B cell (primary cell): Measurements from ENCODE around the gene LENG9. TPM values are rescaled to one million over a fixed set of nuclear protein-coding genes. Genes with fewer than 3 reads are reported as not detected.

ENCODE experiments used
- ATAC-seq: fragments of 200-7000 bp; cut with Tn5 transposase; one replicate; pipeline ENCODE4 v1.10.0; 2021; ENCODE audit warnings: low read depth, mild to moderate bottlenecking, moderate number of reproducible peaks, moderate library complexity
- CTCF ChIA-PET: fragments of 350-600 bp; sonication (Branson Sonifier 250); formaldehyde crosslinking; loops from one replicate; lab custom pipeline; 2021; ENCODE audit warnings: antibody characterized with exemption, inconsistent platforms; lab: Charles Lee
- POLR2A ChIA-PET: fragments of 350-600 bp; sonication (Branson Sonifier 250); formaldehyde crosslinking; loops from one replicate; lab custom pipeline; 2021; ENCODE audit warnings: antibody characterized with exemption; lab: Charles Lee
- DNase-seq: peaks from one replicate; pipeline ENCODE4 v3.0.0; 2013
- H2AFZ ChIP-seq: 2 replicates; pipeline ENCODE4 v1.6.1; 2012; ENCODE audit warnings: mild to moderate bottlenecking, low read depth, low read length; ENCODE audit not compliant: insufficient read depth, poor library complexity, severe bottlenecking
- H3K27ac ChIP-seq, 2 donors: 1 replicate in 1 of 2; 2 replicates in 1 of 2; pipeline ENCODE4 v1.5.1; 2012 to 2013; ENCODE audit warnings: low read length in 2 of 2, mild to moderate bottlenecking in 2 of 2, moderate library complexity in 1 of 2
- H3K27me3 ChIP-seq, 4 experiments: fragments of 200-600 bp in 1 of 4; sonication (generic) in 1 of 4; replicated peaks in 1 of 4; 1 replicate in 2 of 4; 2 replicates in 2 of 4; pipeline versions ENCODE4 v1.6.1 to v1.7.0; 2013 to 2016; ENCODE audit warnings: low read length in 3 of 4, mild to moderate bottlenecking in 2 of 4, mixed read lengths in 1 of 4, moderate library complexity in 1 of 4; ENCODE audit not compliant: insufficient read depth in 4 of 4, control insufficient read depth in 3 of 4; ENCODE audit errors: control extremely low read depth in 1 of 4
- H3K36me3 ChIP-seq, 2 experiments: replicated peaks in 1 of 2; 1 replicate in 1 of 2; 2 replicates in 1 of 2; pipeline versions ENCODE4 v1.6.1 to v1.7.1; 2013; ENCODE audit warnings: low read length in 1 of 2; ENCODE audit not compliant: insufficient read depth in 2 of 2, control insufficient read depth in 1 of 2; ENCODE audit errors: control extremely low read depth in 1 of 2, extremely low read depth in 1 of 2
- H3K4me1 ChIP-seq, 2 donors: fragments of 200-600 bp in 1 of 2; sonication (generic) in 1 of 2; 1 replicate in 1 of 2; 2 replicates in 1 of 2; pipeline versions ENCODE4 v1.5.1 to v1.6.1; 2013 to 2017; ENCODE audit warnings: low read length in 2 of 2; ENCODE audit not compliant: control insufficient read depth in 2 of 2, insufficient read depth in 2 of 2
- H3K4me2 ChIP-seq: replicated peaks from 2 replicates; pipeline ENCODE3; 2012; ENCODE audit warnings: mild to moderate bottlenecking, low read depth, low read length; ENCODE audit not compliant: poor library complexity, severe bottlenecking
- H3K4me3 ChIP-seq, 5 experiments: fragments of 200-600 bp in 1 of 5; sonication (generic) in 1 of 5; 1 replicate in 3 of 5; 2 replicates in 2 of 5; pipeline versions ENCODE4 v1.5.1 to v1.7.0; 2011 to 2016; ENCODE audit warnings: low read length in 4 of 5, mild to moderate bottlenecking in 4 of 5, low read depth in 2 of 5, control low read depth in 1 of 5, moderate library complexity in 1 of 5; ENCODE audit not compliant: insufficient read depth in 1 of 5; ENCODE audit errors: control extremely low read depth in 1 of 5, extremely low read depth in 1 of 5
- H3K79me2 ChIP-seq: fragments of 200-600 bp; sonication (generic); one replicate; pipeline ENCODE4 v1.6.0; 2016; ENCODE audit warnings: low read length; ENCODE audit not compliant: control insufficient read depth, insufficient read depth
- H3K9ac ChIP-seq: fragments of 200-600 bp; sonication (generic); 2 replicates; pipeline ENCODE4 v1.6.1; 2017; ENCODE audit warnings: mild to moderate bottlenecking, low read length, moderate library complexity
- H3K9me3 ChIP-seq, 3 donors: one replicate each; pipeline versions ENCODE4 v1.6.1 to v1.7.1; 2013; ENCODE audit warnings: low read length in 2 of 3; ENCODE audit not compliant: control insufficient read depth in 2 of 3, insufficient read depth in 1 of 3; ENCODE audit errors: control extremely low read depth in 1 of 3
- H4K20me1 ChIP-seq: 2 replicates; pipeline ENCODE4 v1.6.0; 2012; ENCODE audit warnings: mild to moderate bottlenecking, low read length; ENCODE audit not compliant: insufficient read depth, control insufficient read depth, poor library complexity, severe bottlenecking
- H3K27ac Mint-ChIP-seq: one replicate; pipeline ENCODE4 v1.8.0; 2021; ENCODE audit warnings: mixed read lengths
- H3K27me3 Mint-ChIP-seq: one replicate; pipeline ENCODE4 v1.8.0; 2021; ENCODE audit warnings: mixed read lengths
- H3K4me1 Mint-ChIP-seq: one replicate; pipeline ENCODE4 v1.8.0; 2021; ENCODE audit warnings: mixed read lengths
- H3K4me3 Mint-ChIP-seq: one replicate; pipeline ENCODE4 v1.8.0; 2021; ENCODE audit warnings: mixed read lengths
- H3K9me3 Mint-ChIP-seq: one replicate; pipeline ENCODE4 v1.8.0; 2022; ENCODE audit warnings: mixed read lengths; ENCODE audit not compliant: insufficient read depth
- CTCF ChIP-seq: fragments of 200-600 bp; IDR thresholded peaks from one replicate; pipeline ENCODE4 v1.8.0; 2022; ENCODE audit warnings: antibody characterized with exemption, mild to moderate bottlenecking
- EZH2 ChIP-seq: IDR thresholded peaks from 2 replicates; pipeline ENCODE4 v1.6.1; 2012; ENCODE audit warnings: borderline replicate concordance, low read depth, mild to moderate bottlenecking, moderate library complexity, low read length; ENCODE audit not compliant: insufficient read depth, poor library complexity, severe bottlenecking
- WGBS: methylation state at CpG from one replicate; pipeline ENCODE4 v1.1.5; 2013; ENCODE audit warnings: missing lambda C conversion rate; ENCODE audit not compliant: insufficient coverage; 5-methylcytosine and 5-hydroxymethylcytosine counted together
- intact Hi-C: fragments of 100-400 bp; cut with micrococcal nuclease; formaldehyde crosslinking; loops from one replicate; pipeline ENCODE4 v1.10.0; 2022
- polyA plus RNA-seq: library from polyadenylated mRNA; depleted of rRNA; stranded (reverse); fragments of >200 nt; gene quantifications from 2 replicates; pipeline ENCODE4 v1.2.3, GENCODE V29; 2012
- small RNA-seq: library from RNA; depleted of rRNA; stranded (forward); fragments of <200 nt; gene quantifications from one replicate; pipeline ENCODE3, GENCODE V24; 2012; ENCODE audit warnings: low replicate concordance, low read depth; ENCODE audit not compliant: insufficient read length
- total RNA-seq, 2 donors: library from RNA; stranded (reverse); fragments of 120-200 nt in 1 of 2; gene quantifications; 1 replicate in 1 of 2; 2 replicates in 1 of 2; pipeline versions ENCODE4 v1.2.3 to v1.2.4, GENCODE V29; 2013 to 2022

Gene LENG9
- total and polyA plus RNA-seq, 2 donors (not counting 1 experiment from before 2014, with no cell fraction given) = 4.6 to 6.6 TPM

DNA sequence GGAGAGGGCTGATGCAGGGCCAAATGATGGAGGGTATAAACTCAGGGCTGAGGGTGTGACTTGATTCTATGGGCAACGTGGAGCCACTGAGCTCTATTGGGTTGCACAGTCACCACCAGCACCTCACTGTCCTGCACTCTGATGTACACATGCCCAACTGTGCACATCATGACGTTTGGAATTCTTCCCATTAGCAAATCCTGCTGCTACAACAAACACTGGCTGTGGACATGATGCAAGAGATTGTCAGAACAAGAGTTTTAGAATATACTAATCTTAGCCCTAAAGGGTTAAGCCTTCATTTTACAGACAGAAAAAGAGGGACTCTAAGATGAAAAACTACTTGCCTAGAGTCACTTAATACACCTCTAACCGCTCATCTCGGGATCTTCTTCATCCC lies 50.7 kb downstream of the LENG9 start:
- Histone ChIP-seq H3K4me1 (peaks cover 8 to 23% of the 10 kb centered on the region in 2 donors), H3K4me2 (no peak overlapping the region), H2AFZ (no peak overlapping the region), H3K4me3 (no peak overlapping the region), H3K27me3 (peaks cover 0 to 55% (median 28%) of the 10 kb centered on the region in 4 experiments), H3K36me3 (no peaks in the 10 kb centered on the region), H3K9ac (no peak overlapping the region), H3K79me2 (no peaks in the 10 kb centered on the region), H3K27ac (no peak overlapping the region), H4K20me1 (no peaks in the 10 kb centered on the region), H3K9me3 (peaks cover 0 to 23% (median 0%) of the 10 kb centered on the region in 3 donors)
- ATAC-seq (no peak), DNase-seq (no peak)
- ChIA-PET CTCF (no interaction called here), POLR2A (no interaction called here)
- Mint-ChIP-seq H3K9me3 (no peaks in the 10 kb centered on the region), H3K4me3 (no peak overlapping the region), H3K4me1 (peaks cover 7% of the 10 kb centered on the region), H3K27me3 (peaks cover 45% of the 10 kb centered on the region), H3K27ac (no peak overlapping the region)
- 40% methylated on average over 1 of the region's 4 CpGs for WGBS
- intact Hi-C loops = no loop called here
- TF ChIP-seq EZH2 (no peak), CTCF (no peak)

Small RNA genes lying within 50 kb of the gene (small RNA-seq; reads per million reads assigned to genes)
- gene AC245884.3 = not detected

Other genes starting within 250 kb of the LENG9 start
- gene LILRB3, start 240.8 kb downstream of the LENG9 start, total RNA-seq = 0.25 and 0.34 TPM in 2 replicates
- 1.0 and 2.3 TPM in 2 replicates for gene LILRB3, start 240.8 kb downstream of the LENG9 start, polyA plus RNA-seq
- not detected in 2 replicates for gene LILRA6, start 221.0 kb downstream of the LENG9 start, total RNA-seq
- 0.66 and 0.79 TPM in 2 replicates for gene LILRA6, start 221.0 kb downstream of the LENG9 start, polyA plus RNA-seq
- 0.05 and 0.17 TPM in 2 replicates for gene LILRB5, start 206.5 kb downstream of the LENG9 start, total RNA-seq
- gene LILRB5, start 206.5 kb downstream of the LENG9 start, polyA plus RNA-seq = not detected in 2 replicates
- 8.3 and 9.2 TPM in 2 replicates for gene LILRB2, start 182.7 kb downstream of the LENG9 start, total RNA-seq
- 7.5 and 12.4 TPM in 2 replicates for gene LILRB2, start 182.7 kb downstream of the LENG9 start, polyA plus RNA-seq
- gene LILRA5, start 150.6 kb downstream of the LENG9 start, total RNA-seq = 0.46 TPM in 1 of 2 replicates, not detected in the other
- gene LILRA5, start 150.6 kb downstream of the LENG9 start, polyA plus RNA-seq = 1.3 and 1.8 TPM in 2 replicates
- 10.1 and 10.4 TPM in 2 replicates for gene LILRA4, start 124.6 kb downstream of the LENG9 start, total RNA-seq
- gene LILRA4, start 124.6 kb downstream of the LENG9 start, polyA plus RNA-seq = 7.2 TPM in 2 replicates
- 40.2 and 41.5 TPM in 2 replicates for gene LAIR1, start 98.8 kb downstream of the LENG9 start, total RNA-seq
- 173 and 191 TPM in 2 replicates for gene LAIR1, start 98.8 kb downstream of the LENG9 start, polyA plus RNA-seq
- gene TTYH1, start 48.3 kb downstream of the LENG9 start, total RNA-seq = not detected in 2 replicates
- gene TTYH1, start 48.3 kb downstream of the LENG9 start, polyA plus RNA-seq = not detected in 2 replicates
- 668 and 687 TPM in 2 replicates for gene LENG8, start 14.6 kb downstream of the LENG9 start, total RNA-seq
- 372 and 753 TPM in 2 replicates for gene LENG8, start 14.6 kb downstream of the LENG9 start, polyA plus RNA-seq
- gene CDC42EP5, start 9.5 kb upstream of the LENG9 start, total RNA-seq = not detected in 2 replicates
- gene CDC42EP5, start 9.5 kb upstream of the LENG9 start, polyA plus RNA-seq = not detected in 2 replicates
- not detected in 2 replicates for gene LAIR2, start 39.1 kb upstream of the LENG9 start, total RNA-seq
- gene LAIR2, start 39.1 kb upstream of the LENG9 start, polyA plus RNA-seq = 2.2 TPM in 1 of 2 replicates, not detected in the other
- 0.25 TPM in 1 of 2 replicates, not detected in the other for gene LILRA2, start 110.0 kb upstream of the LENG9 start, total RNA-seq
- gene LILRA2, start 110.0 kb upstream of the LENG9 start, polyA plus RNA-seq = 1.6 and 2.8 TPM in 2 replicates
- not detected in 2 replicates for gene LILRA1, start 129.9 kb upstream of the LENG9 start, total RNA-seq
- 0.71 and 1.5 TPM in 2 replicates for gene LILRA1, start 129.9 kb upstream of the LENG9 start, polyA plus RNA-seq
- 136 and 138 TPM in 2 replicates for gene LILRB1, start 166.7 kb upstream of the LENG9 start, total RNA-seq
- 170 and 172 TPM in 2 replicates for gene LILRB1, start 166.7 kb upstream of the LENG9 start, polyA plus RNA-seq
- 0.61 and 1.1 TPM in 2 replicates for gene LILRB4, start 199.2 kb upstream of the LENG9 start, total RNA-seq
- gene LILRB4, start 199.2 kb upstream of the LENG9 start, polyA plus RNA-seq = 1.2 and 2.8 TPM in 2 replicates